ENCODE results near the gene ASTN1. TPM values are rescaled to one million over a fixed set of nuclear protein-coding genes. Genes with fewer than 3 reads are reported as not detected.

The ASTN1 gene
- total RNA-seq, 6 experiments from 2014 or later: not detected

DNA sequence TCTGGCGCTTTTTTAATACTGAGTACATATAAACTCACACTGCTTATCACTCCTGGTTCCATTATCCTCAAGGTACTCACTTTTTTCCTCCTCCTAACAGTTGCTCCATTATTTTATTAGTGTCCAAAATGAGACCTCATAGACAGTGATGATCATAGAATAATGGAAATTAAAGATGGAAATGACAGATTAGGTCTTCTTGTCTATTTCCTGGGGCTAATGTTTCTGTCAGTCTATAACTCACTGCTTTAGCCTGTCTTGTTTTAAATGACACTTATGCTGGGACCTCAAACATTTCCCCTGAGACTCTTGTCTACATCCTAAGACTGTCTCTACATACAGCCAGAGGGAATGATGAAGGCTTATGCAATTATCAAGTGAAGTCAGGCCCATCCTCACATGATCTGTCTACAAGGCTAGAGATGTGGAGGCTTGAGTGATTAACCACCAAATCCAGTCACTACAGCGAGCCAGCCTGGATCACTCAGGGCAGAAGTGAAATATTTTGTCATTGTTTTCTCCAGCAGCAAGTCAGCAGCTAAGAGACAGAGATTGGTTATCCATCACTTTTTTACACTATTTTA, 152.1 kb downstream of the ASTN1 start:
- no peak for DNase-seq
- Mint-ChIP-seq H3K27me3 (ENCODE audit: insufficient read depth) (peaks cover 1% of the 10 kb centered on the region), H3K36me3 (ENCODE audit: low read depth) (no peaks in the 10 kb centered on the region; the same call in 1 of the 2 replicates), H3K4me3 (no peak overlapping the region), H3K27ac (no peak overlapping the region), H3K9me3 (peaks cover 19% of the 10 kb centered on the region), H3K4me1 (ENCODE audit: low read depth) (no peaks in the 10 kb centered on the region)
- no peak for TF ChIP-seq CTCF (IDR thresholded peaks at IDR 0.05)

- Mint-ChIP-seq H3K4me1 (ENCODE audit: low read depth) (no peaks in the 10 kb centered on the region), H3K27ac (no peak overlapping the region), H3K9me3 (peaks cover 13% of the 10 kb centered on the region), H3K36me3 (ENCODE audit: low read depth) (no peaks in the 10 kb centered on the region; the same call in 1 of the 2 replicates), H3K27me3 (ENCODE audit: insufficient read depth) (peaks cover 1% of the 10 kb centered on the region), H3K4me3 (no peak overlapping the region)
- TF ChIP-seq CTCF (IDR thresholded peaks at IDR 0.05): no peak
- DNase-seq: no peak
Measured at GRCh38 chr1:177011508-177011907, 153.0 kb downstream of the ASTN1 start.

DNA sequence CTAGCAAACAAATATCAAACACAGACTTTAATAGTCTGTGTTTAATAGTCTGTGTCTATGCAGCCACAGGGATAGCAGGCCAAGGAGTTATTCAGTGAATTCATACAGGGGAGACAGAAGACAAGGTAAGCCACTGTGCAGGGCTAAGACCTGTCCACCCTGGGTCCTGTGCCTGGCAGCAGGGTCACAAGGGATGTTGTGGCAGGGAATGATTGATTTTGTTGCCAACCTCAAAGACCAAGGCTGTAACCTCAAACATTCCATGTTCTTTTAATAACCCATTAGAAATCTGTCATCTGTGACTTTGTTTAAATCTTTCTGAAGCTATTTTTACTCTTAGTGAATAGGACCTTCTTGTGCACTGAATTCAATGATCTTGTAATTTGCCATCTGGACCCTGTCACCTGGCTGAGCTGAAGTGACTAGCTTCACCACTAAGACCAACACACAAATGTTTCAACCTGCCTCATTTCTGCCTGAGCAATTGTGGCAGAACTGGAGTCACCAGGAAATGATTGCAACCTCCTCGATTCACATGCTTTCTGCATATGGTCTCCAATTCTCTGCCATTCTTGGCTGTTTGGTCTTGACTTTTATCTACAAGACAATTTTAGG, 154.2 kb downstream of the ASTN1 start:
- Mint-ChIP-seq H3K27ac (no peak overlapping the region), H3K4me3 (no peak overlapping the region), H3K4me1 (ENCODE audit: low read depth) (no peaks in the 10 kb centered on the region), H3K27me3 (ENCODE audit: insufficient read depth) (peaks cover 1% of the 10 kb centered on the region), H3K9me3 (peaks cover 13% of the 10 kb centered on the region), H3K36me3 (ENCODE audit: low read depth) (no peaks in the 10 kb centered on the region; the same call in 1 of the 2 replicates)
- TF ChIP-seq CTCF (IDR thresholded peaks at IDR 0.05): no peak
- DNase-seq: no peak

DNA sequence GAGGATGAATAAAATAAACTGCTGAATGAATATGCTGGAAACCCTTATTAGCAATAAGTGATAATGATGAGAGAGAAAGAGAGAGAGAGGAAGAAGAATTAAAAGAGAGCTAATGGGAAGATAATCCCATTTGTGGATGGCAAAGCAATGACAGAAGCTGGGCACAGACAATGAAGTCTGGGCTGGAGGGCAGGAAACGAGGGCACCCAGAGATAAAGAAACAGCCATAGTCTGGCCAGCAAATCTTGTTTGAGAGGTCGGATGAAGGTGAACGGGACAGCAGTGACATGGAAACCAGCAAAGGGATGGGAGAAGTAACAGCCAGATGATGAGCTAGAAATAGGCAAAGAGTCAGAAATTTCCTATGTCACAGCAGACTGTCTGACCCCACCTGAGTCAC, 155.9 kb downstream of the ASTN1 start:
- no peak for DNase-seq
- peaks cover 1% of the 10 kb centered on the region for H3K27me3 Mint-ChIP-seq (ENCODE audit: insufficient read depth)
- no peak overlapping the region for H3K4me3 Mint-ChIP-seq
- H3K4me1 Mint-ChIP-seq (ENCODE audit: low read depth): no peaks in the 10 kb centered on the region
- peaks cover 8% of the 10 kb centered on the region for H3K9me3 Mint-ChIP-seq
- H3K36me3 Mint-ChIP-seq (ENCODE audit: low read depth): no peaks in the 10 kb centered on the region; the same call in 1 of the 2 replicates
- no peak overlapping the region for H3K27ac Mint-ChIP-seq
- no peak for TF ChIP-seq CTCF (IDR thresholded peaks at IDR 0.05)

DNA sequence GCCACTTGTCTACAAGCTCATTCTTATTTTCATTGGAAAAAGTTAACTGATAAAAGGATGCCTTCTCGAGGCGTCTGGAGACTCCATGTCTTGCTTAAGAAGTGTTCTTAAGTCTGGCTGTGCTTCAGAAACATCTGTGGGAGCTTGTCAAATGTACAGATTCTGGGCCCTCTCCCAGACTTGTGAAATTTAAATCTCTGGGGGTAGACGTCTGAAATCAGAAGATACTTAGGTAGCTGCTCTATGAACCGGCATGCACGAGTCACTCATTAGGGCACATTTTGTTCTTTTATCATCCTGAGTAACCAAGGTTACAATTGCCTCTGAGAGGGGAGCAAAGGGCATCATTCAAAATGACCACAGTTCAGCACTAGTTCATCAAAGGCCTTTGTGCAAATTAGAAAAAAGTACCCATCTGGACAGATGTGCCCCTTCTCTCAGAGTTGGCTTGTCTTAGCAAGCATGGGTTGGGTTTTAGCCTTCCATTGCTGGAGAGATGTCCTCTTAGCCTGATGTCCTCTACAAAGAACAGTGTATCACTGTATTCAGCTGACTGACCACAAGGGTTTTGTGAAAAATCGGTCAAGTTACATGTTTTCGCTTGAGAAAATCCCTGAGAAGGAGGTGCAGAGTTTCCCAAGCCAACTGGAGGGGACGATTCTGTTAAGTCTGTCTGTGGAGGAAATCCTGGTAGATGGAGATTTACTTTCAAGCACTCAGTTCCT, 156.9 kb downstream of the ASTN1 start:
- Mint-ChIP-seq H3K27me3 (ENCODE audit: insufficient read depth) (peaks cover 1% of the 10 kb centered on the region), H3K9me3 (peaks cover 3% of the 10 kb centered on the region; the same call in 1 of the 2 replicates), H3K4me1 (ENCODE audit: low read depth) (no peaks in the 10 kb centered on the region), H3K27ac (no peak overlapping the region), H3K4me3 (no peak overlapping the region), H3K36me3 (ENCODE audit: low read depth) (no peaks in the 10 kb centered on the region)
- no peak for TF ChIP-seq CTCF (IDR thresholded peaks at IDR 0.05)
- DNase-seq: no peak

Measured in HFFc6 (cell line).